Esophagus squamous epithelium (tissue), 4 donors: ENCODE data around the gene GOSR1.

ENCODE experiments used
- POLR2A ChIP-seq, 4 donors: fragments of 450-650 bp; IDR thresholded peaks; one replicate each; pipeline ENCODE4 v1.6.1; 2017; ENCODE audit warnings: antibody characterized with exemption in 4 of 4, mild to moderate bottlenecking in 4 of 4, moderate library complexity in 3 of 4
- TF ChIP-seq, protein P1 (sequence below), 6 experiments: fragments of 450-650 bp in 4 of 6; fragments of 200-600 bp in 2 of 6; sonication (generic) in 2 of 6; IDR thresholded peaks; one replicate each; pipeline ENCODE4 v1.5.1; 2016 to 2019; ENCODE audit warnings: antibody characterized with exemption in 6 of 6, mild to moderate bottlenecking in 4 of 6, moderate library complexity in 4 of 6

DNA sequence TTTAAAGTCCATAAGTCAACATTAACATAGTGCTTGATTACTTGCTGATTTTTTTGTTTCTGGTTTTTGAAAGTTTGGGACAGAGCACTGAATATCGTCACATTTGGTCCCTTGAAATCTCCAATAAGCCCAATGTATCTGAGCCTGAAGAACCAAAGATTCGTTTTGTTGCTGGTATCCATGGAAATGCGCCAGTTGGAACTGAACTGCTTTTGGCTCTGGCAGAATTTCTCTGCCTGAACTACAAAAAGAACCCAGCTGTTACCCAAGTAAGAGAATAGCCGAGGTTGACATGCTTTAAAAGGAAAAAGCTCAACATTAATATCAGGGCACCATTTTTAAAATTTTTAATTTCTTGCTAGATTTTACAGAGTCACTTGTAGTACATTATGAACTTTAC lies 27.7 kb upstream of the GOSR1 start:
- TF ChIP-seq, protein P1, sequence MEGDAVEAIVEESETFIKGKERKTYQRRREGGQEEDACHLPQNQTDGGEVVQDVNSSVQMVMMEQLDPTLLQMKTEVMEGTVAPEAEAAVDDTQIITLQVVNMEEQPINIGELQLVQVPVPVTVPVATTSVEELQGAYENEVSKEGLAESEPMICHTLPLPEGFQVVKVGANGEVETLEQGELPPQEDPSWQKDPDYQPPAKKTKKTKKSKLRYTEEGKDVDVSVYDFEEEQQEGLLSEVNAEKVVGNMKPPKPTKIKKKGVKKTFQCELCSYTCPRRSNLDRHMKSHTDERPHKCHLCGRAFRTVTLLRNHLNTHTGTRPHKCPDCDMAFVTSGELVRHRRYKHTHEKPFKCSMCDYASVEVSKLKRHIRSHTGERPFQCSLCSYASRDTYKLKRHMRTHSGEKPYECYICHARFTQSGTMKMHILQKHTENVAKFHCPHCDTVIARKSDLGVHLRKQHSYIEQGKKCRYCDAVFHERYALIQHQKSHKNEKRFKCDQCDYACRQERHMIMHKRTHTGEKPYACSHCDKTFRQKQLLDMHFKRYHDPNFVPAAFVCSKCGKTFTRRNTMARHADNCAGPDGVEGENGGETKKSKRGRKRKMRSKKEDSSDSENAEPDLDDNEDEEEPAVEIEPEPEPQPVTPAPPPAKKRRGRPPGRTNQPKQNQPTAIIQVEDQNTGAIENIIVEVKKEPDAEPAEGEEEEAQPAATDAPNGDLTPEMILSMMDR (IDR thresholded peaks at IDR 0.05), result no peak
- no peak for TF ChIP-seq POLR2A (IDR thresholded peaks at IDR 0.05)
